GM18907 (cell line): Measurements from ENCODE around the gene SNX24.

Experiments used
- ATAC-seq: cut with Tn5 transposase; IDR thresholded peaks from one replicate; pipeline ENCODE4 v1.9.1; 2021; ENCODE audit warnings: mild to moderate bottlenecking, moderate library complexity; ENCODE audit not compliant: unreplicated experiment

The SNX24 gene

DNA sequence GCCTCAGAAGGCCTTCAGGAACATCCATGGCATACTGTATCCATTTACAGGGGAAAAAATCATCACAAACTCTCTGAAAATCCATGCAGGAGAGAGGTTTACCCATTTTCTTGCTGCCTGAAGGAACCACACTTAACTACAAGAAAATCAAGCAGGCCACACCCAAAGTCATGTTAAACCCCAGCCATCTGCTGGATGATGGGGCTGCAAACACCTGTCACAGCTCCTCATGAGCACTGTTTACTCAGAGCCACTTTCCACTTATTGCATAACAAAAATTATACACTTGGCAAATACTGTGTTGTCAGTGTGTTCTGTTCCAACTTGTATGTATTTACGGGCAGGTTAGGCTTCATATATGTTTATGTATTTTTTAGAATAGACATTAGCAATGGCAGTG, 155.3 kb downstream of the SNX24 start:
- no peak for ATAC-seq

DNA sequence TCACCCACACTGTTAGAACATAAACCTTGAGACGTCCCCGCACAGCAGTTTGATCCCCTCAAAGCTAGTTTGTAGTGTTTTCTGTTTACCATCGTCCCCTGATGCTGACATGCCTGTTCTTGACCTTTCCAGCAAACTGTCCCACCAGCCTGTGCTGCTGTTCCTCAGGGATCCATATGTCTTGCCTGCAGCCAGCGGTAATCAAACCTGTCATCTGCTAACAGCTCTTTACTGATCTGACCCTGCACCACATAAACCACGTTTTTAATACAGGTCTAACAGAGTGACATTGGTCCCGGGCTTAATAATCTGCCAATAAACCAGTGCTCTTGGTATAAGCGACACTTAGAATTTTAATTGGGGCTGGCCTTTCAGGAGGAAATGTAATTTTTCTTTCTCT, 156.4 kb downstream of the SNX24 start:
- no peak for ATAC-seq

DNA sequence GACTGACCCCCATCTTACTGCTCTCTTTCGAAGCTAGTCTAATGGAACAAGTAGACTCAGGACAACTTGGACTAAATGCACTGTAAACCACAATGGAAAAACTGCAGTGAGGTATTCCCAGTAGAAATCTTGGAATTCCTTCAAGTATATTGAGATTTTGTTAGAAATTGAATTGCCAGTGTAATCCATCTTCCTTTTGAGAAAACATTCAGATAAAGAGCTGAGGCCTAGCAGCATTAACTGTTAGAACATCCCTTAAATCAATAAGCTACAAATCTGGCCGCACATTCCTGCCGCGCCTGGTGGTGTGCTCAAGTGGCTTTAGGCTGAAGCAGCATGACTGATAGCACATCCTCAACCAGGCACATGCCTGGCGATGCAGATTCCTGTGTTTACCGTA, 161.8 kb downstream of the SNX24 start:
- ATAC-seq, result no peak

DNA sequence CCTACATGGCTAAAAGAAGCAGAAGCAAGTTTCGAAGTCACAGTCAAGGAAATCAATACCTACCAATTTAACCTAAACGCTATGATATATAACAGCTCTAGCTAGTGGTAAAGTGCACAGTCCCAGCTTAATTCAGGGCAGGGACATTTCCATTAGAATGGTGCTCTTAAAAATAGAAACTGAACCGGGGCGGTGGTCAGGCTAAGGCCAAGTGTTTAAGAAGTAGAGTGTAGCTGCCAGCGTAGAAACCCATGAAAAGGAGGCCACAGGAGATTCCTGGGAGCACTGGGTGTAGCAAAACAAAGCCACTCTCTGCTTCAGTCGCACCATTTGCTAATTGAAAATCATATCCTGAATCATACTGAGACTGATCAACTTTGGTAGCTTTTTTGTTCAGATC, 162.3 kb downstream of the SNX24 start:
- ATAC-seq, result no peak

DNA sequence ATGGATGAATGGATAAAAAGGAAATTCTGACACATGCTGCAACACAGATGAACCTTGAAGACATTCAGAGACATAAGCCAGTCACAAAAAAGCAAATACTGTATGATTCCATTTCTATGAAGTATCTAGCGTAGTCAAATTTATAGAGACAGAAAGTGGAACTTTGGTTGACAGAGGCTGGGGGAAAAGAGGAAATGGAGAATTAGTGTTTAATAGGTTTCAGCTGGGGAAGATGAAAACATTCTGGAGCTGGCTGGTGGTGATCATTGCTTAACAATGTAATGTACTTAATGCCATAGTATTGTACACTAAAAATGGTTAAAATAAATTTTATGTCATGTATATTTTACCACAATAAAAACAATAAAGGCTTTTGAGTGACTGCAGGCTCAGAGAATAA, 166.9 kb downstream of the SNX24 start:
- ATAC-seq, result no peak

DNA sequence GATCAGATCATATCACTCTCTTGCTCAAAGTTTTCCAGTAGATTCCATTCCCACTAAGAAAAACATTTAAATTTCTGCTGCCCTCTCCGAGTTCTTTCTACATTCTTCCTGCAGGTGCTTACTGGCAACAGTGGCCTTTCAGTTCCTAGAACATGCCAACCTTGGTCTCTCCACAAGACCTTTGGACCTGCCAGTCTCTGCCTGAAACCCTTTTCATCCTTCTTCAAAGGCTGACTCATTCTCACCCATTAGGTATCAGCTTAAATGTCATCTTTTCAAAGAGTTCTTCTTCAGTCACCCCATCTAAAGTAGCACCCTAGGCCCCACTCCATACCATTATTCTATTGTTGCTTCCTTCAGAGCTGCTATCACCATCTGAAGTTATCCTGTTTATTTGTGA, 169.3 kb downstream of the SNX24 start:
- no peak for ATAC-seq

DNA sequence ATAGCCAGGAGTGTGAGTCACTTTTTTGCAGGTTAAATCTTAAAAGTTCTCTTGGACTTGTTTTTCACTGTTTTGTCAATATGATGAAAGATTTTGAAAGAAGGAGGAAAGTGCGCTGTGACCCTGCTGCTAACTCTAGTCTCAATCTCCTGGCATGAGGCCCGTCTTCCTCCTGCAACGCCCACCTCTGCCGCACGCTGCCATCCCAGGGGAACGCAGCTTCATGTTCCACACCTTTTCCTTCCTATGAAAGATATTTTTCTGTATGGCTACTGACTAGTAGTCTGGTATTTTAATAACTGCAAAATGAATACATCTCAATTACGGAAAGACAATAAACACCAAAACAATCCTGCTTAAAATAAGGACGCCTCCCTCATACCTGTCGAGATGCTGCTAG, 182.8 kb downstream of the SNX24 start:
- ATAC-seq, result no peak

DNA sequence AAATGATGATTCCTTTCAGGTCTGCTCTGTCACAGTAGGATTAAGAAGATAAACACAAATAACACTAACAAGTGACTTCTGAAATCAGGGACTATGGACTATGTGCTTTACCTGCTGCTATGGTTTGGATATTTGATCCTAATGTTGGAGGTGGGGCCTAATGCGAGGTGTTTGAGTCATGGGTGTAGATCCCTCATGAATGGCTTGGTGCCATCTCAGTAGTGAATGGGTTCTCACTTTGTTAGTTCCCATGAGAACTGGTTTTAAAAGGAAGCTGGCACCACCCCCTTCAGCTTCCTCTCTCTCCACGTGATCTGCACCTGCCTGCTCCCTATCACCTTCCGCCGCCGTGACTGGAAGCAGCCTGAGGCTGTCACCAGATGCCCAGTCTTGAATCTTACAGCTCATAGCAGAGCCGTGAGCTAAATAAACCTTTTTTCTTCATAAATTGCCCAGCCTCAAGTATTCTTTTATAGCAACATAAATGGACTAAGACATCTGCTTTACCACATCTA, 187.8 kb downstream of the SNX24 start:
- ATAC-seq, result no peak

DNA sequence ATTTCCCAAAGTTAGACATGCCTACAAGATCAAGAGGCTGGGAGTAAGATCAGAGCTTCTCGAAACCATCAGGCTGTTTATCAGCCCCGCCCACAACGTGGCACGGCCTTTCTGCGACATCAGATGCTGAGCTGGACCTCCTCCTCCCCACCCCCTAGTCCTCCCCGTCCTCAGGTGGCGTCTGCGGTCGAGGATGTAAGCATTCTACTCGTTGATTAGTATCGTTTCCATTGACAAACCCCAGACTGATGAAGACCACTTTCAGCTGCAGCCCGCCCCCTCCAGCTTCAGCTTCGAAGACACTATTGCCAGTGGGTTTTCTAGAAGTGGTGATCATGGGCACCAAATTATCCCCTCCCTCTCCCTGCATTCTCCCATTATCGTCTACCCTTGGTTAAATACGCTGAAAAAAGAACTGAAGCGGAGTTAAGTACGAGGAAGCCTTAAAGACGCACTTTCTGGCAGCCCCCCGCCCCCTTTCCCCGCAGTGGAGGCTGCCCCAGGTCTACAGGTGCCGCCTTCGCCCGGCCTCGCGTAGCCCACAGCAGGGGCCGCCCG, 190.0 kb downstream of the SNX24 start:
- ATAC-seq, result peak; percentile 47

DNA sequence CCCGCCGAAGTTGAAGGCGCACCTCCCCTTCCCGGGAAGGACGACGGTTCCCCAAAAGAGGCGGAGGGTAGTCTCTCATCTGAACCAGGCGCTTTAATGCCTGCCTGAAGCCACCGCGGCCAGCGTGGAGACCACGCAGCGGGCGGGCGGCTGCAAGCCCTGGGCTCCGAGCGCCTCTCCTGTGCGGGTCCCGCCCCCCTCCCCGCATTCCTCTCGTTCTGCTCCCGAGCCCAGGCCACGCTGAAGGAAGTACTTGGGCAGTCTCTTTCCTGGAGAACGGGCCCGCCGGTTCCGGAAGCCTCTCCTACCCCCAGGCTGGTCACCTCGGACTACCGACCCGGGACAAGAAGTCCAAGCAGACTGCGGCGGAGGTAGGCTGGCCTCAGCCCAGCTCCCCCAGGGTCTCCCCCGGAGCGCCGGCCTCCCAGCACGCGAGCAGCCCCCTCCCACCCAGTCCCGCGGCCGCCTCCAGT, 190.5 kb downstream of the SNX24 start:
- ATAC-seq, result peak; percentile 36

DNA sequence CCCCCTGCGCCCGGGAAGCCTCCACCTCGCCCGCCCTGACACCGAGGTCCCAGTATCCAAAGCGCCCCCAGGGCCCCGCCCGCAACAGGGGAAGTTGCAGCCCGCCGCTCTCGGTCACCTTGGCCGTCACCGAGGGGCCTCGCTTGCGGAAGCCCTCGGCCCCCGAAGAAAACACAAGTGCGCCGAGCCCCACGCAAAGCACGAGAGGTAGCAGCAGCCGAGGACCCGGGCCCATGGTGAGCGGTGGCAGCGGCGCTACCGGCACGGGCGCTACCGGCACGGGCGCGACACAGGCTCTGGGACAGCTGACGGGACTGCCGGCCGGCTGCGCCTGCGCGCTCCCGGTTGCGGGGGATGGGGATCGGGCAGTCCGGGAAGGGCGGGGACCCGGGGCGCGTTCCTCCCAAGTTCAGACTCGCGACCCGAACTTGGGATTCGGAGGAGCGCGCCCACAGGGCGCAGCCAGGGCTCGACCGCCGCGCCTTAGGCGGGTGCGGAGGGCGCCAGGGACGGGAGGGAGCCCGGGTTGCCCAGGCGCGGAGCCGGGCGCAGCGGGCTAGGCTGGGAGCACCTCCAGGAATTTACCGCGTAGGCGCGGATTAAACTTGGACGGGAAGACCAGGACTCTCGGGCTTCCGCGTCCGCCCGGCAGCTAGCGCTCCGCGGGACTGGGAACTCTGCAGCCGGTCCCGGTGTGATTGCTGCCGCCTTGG, 191.1 kb downstream of the SNX24 start, which contains the start of gene PPIC:
TSS of gene PPIC (minus strand) at position 335 of the 713 bp plus-strand sequence. CDS start at position 235, 100 bp downstream.
- peak; percentile 73 for ATAC-seq

DNA sequence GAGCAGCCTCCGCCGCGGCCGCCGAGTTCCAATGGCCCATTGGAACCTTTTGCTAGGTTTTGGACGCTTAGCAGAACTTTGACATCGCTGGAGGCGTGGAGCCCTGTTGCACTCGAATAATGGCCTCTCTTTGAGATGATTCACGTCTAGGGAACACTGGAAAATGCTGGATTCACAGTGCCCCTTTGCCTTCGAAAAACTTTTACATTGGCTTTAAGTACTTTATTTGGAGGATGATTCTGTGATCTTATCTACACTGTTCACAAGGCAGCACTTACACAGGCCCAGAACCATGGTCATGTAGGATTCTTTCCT, 191.6 kb downstream of the SNX24 start:
- ATAC-seq, result no peak

DNA sequence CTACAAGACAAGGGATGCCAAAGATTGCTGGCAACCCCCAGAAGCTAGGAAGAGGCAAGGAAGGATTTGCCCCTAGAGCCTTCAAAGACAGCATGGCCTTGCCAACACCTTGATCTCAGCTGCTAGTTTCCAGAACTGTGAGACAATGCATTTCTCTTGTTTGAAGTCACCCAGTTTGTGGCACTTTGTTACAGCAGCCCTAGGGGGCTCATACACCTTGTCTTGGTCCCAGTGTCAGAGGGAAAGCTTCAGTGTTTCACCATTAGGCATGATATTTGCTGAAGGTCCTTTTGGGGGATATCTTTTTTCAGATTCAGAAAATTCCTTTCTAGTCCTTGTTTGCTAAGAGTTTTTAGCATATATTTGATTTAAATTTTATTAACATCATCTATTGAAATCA, 194.3 kb downstream of the SNX24 start:
- no peak for ATAC-seq

DNA sequence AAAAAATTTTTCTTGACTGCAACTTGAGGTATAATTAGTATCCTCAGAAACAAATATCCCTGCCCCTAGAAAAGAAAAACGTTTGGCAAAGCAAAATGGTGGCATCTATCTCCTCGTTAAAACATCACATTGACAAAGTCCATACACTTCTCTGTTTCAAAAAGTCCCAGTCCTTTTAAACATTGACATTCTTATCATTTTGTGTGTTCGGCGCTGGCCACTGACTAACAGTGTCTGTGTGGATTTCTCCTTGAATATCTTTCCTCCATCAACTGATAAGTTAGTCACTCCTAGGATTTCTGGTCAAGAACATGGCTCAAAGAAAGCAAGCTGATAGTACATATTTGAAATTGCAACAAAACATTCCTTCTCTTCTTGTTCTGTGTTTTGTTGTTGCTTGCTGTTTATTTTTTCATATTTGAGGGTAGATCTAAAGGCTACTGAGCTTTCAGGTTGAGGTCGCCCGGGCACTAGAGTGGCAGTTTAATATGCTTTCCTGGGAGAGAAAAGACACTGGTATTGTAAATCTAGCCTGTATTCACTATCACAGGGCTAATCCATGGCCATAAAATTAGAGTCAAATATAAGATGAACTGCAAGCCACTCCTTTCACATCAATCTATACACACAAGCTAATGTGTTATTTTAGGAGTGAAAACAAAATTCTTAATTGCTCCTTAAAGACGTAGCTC, 199.7 kb downstream of the SNX24 start:
- no peak for ATAC-seq

DNA sequence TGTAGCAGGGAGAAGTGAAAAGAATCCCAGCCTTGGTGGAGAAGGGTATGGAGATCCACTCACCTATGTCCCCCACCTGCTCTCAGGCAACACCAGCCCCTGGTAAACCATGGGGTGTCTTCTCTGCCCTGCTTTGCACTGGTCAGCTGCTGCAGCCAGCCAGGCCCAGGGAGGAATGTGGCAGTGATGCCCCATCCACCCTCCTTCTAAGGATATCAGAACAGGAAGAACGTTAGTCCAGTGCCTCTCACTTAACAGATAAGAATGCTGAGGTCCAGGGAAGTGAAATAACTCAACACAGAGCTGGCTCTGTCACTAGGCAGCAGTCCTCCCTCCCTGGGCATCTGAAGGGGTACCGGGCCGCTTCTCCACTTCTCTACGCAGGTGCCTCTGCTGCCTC, 200.8 kb downstream of the SNX24 start:
- no peak for ATAC-seq

DNA sequence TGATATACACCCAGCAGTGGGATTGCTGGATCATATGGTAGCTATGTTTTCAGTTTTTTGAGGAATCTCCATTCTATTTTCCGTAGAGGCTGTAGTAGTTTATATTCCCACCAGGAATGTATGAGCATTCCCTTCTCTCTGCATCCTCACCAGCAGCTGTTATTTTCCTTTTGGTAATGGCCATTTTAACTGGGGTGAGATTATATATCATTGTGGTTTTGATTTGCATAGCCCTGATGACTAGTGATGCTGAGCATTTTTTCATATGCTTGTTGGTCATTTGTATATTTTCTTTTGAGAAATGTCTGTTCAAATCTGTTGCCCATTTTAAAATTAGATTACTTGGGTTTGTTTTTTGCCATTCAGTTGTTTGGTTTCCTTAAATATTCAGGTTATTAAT, 202.3 kb downstream of the SNX24 start:
- no peak for ATAC-seq

DNA sequence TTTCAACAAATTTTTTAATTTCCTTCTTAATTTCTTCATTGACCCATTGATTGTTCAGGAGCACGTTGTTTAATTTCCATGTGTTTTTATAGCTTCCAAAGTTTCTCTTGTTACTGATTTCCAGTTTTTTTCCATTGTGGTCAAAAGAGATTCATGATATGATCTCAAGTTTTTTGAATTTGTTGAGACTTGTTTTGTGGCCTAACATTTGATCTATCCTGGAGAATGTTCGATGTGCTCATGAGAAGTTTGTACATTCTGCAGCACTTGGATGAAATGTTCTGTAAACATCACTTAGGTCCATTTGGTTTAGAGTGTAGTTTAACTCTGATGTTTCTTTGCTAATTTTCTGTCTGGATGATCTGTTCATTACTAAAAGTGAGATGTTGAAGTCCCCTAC, 205.8 kb downstream of the SNX24 start:
- no peak for ATAC-seq
